HepG2 (cell line): Measurements from ENCODE around the gene PATZ1. TPM values are rescaled to one million over a fixed set of nuclear protein-coding genes. Genes with fewer than 3 reads are reported as not detected.

Experiments
- MEIS1 ChIP-seq: sonication (generic); formaldehyde crosslinking; IDR thresholded peaks from 2 replicates; pipeline ENCODE4 v1.9.0; 2021; ENCODE audit warnings: mild to moderate bottlenecking, missing genetic modification reagents, moderate library complexity, borderline replicate concordance
- MLXIP ChIP-seq: sonication (generic); formaldehyde crosslinking; IDR thresholded peaks from 2 replicates; pipeline ENCODE4 v1.9.0; 2021; ENCODE audit warnings: missing genetic modification reagents, borderline replicate concordance
- RERE ChIP-seq: IDR thresholded peaks from 2 replicates; pipeline ENCODE4 v1.6.1; 2016; ENCODE audit warnings: low read depth, missing genetic modification reagents, missing compliant biosample characterization
- RNF2 ChIP-seq: fragments of 450-650 bp; conservative IDR thresholded peaks from 2 replicates; pipeline ENCODE4 v1.6.1; 2016; ENCODE audit warnings: low read depth
- SOX6 ChIP-seq, 2 experiments: fragments of 450-650 bp in 1 of 2; sonication (generic) in 1 of 2; formaldehyde crosslinking in 1 of 2; IDR thresholded peaks; 2 replicates each; pipeline versions ENCODE4 v1.4.0 to v1.6.1; 2017 to 2020; ENCODE audit warnings: antibody characterized with exemption in 1 of 2, mild to moderate bottlenecking in 1 of 2, missing genetic modification reagents in 1 of 2
- SSRP1 ChIP-seq: IDR thresholded peaks from 2 replicates; pipeline ENCODE4 v1.6.1; 2016; ENCODE audit warnings: control low read depth
- TFDP2 ChIP-seq: sonication (generic); formaldehyde crosslinking; IDR thresholded peaks from 2 replicates; pipeline ENCODE4 v1.4.0; 2020; ENCODE audit warnings: missing genetic modification reagents
- ZNF329 ChIP-seq: sonication (generic); formaldehyde crosslinking; IDR thresholded peaks from 2 replicates; pipeline ENCODE4 v1.9.0; 2021; ENCODE audit warnings: low read depth, mild to moderate bottlenecking, missing genetic modification reagents
- ZNF558 ChIP-seq: sonication (generic); formaldehyde crosslinking; IDR thresholded peaks from 2 replicates; pipeline ENCODE4 v1.9.0; 2022; ENCODE audit warnings: mild to moderate bottlenecking, missing genetic modification reagents, borderline replicate concordance
- ZNF703 ChIP-seq: sonication (generic); formaldehyde crosslinking; IDR thresholded peaks from 2 replicates; pipeline ENCODE4 v1.5.1; 2020; ENCODE audit warnings: missing genetic modification reagents, mild to moderate bottlenecking, moderate library complexity, borderline replicate concordance
- polyA plus RNA-seq, 8 experiments: library from polyadenylated mRNA; depleted of rRNA in 3 of 8; stranded (reverse) in 7 of 8; unstranded in 1 of 8; fragments of >200 nt; fragmentation: Illumina TruSeq in 4 of 8; extraction: Trizol in 4 of 8; gene quantifications; 2 replicates each; pipeline versions ENCODE4 v1.2.1 to v1.2.3, GENCODE V29; 2011 to 2016; ENCODE audit warnings: low read depth in 4 of 8, missing spikeins in 1 of 8, mixed read lengths in 1 of 8; ENCODE audit not compliant: insufficient read depth in 1 of 8
- total RNA-seq, 5 experiments: library from RNA; depleted of rRNA; stranded (reverse); fragments of >200 nt; fragmentation: Illumina TruSeq; extraction: Trizol; gene quantifications; 2 replicates each; pipeline ENCODE4 v1.2.3, GENCODE V29; 2016; ENCODE audit warnings: low read depth in 1 of 5

The PATZ1 gene
- total and polyA plus RNA-seq, 2 of the 13 experiments (the other 11 are each of a cell fraction or from before 2014, with no cell fraction given) = 24.9 to 30.5 TPM

- TF ChIP-seq RNF2 = no peak
- TF ChIP-seq MEIS1 (CRISPR knock-in tag) = 0 out of 2 replicates have a peak, but pooled peaks have one; percentile 28
- no peak for TF ChIP-seq MLXIP
- TF ChIP-seq TFDP2 (CRISPR knock-in tag) = peak; percentile 49
- TF ChIP-seq ZNF703 (CRISPR knock-in tag) = no peak
- TF ChIP-seq SOX6 (IDR thresholded peaks at IDR 0.05) = no peak
- no peak; the same call in 1 of the 2 replicates for TF ChIP-seq SOX6 (CRISPR knock-in tag; IDR thresholded peaks at IDR 0.05)
- 0 out of 2 replicates have a peak, but pooled peaks have one; percentile 4 for TF ChIP-seq SSRP1 (CRISPR knock-in tag)
- peak; percentile 81; the same call in 1 of the 2 replicates for TF ChIP-seq ZNF558 (CRISPR knock-in tag)
- TF ChIP-seq RERE = no peak
- 0 out of 2 replicates have a peak, but pooled peaks have one; percentile 25 for TF ChIP-seq ZNF329
Observed at GRCh38 chr22:31346733-31347250, 646 bp upstream of the PATZ1 start (continued).
